ENCODE measurements around the gene PDE5A.
"Not testable (repeated sequence)": the region's sequence is repeated elsewhere in the genome, so short reads cannot be mapped to it uniquely, and the experiment has no call there.

Gene PDE5A

DNA sequence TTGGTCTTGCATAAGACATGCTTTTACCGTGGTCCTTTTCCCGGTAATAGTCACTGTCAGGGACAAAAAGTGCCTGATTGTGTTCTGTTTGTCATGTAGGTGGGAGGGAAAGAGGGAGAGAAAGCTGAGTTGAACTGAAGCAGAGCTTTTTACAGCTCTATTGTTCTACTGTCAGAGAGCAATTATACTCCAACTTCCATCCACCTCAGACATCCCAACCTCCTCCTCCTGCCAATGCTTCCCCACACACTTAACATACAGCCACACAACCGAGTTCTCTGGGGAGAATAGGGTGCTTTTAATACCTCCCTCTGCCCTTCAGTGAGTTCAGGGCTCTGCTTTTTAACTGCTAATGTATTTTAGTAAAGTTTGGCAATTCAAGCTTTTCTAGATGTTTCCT, 159.6 kb downstream of the PDE5A start:
- DNase-seq = not testable (repeated sequence)

DNA sequence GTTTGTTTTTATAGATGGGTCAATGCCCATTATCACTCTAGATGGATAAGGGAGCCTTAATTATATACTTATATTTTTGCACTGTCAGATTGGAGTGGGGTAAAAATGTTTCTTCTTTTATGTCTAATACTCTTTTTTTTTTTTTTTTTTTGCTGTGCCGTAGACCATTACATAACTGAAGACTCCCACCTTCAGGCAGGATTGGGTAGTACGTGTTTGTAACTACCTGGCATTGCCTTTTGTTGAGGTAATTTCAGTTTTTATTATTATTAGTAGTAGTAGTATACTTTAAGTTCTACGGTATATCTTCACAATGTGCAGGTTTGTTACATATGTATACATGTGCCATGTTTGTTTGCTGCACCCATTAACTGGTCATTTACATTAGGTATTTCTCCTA, 165.9 kb downstream of the PDE5A start:
- DNase-seq = peak; percentile 4 to 12

DNA sequence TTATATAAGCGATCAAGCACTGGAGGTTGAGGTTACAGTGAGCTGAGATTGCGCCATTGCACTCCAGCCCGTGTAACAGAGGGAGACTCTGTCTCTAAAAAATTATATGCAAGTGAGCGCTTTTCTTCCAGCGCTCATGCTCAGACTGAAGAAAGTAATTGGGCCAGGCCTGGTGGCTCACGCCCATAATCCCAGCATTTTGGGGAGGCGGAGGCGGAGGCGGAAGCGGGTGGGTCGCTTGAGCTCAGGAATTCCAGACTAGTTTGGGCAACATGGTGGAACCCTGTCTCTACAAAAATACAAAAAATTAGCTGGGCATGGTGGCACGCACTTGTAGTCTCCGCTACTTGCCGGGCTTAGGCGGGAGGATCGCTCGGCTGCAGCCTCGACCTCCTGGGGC, 172.9 kb downstream of the PDE5A start:
- DNase-seq = not testable (repeated sequence)

DNA sequence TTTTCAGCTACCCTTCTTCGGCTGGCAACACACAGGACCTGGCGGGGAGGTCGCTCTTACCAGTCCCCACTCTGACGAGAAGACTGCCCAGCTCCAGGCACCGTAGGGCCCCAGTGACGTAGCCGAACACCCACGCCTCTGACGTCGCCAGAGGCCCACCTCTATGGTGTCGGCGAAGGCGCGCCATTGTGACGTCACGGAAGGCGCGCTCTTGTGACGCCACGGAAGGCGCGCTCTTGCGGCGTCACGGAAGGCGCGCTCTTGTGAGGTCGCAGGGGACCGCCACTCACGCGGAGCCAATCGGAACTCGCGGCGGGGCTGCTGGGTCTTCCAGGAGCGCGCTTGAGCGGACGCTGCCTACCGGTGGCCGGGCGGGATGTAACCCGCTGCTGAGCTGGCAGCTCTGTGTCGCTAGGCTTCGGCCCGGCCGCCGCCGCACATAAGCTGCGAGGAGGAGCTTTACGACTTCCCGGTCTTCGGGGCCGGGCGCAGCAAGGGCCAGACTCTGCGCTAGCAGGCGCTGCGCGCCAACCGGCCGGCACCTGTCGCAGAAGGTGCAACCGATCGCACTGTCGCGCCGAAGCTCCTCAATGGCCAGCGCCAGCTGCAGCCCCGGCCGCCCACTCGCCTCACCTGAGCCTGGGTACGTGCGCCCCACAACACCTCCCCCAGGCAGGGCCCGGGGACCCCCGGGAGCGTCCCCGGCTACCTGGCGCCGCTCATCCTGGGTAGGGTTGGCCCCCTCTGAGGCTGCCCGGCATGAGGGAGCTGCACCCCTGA, 173.9 kb downstream of the PDE5A start:
- peak; percentile 93 to 99 for DNase-seq

DNA sequence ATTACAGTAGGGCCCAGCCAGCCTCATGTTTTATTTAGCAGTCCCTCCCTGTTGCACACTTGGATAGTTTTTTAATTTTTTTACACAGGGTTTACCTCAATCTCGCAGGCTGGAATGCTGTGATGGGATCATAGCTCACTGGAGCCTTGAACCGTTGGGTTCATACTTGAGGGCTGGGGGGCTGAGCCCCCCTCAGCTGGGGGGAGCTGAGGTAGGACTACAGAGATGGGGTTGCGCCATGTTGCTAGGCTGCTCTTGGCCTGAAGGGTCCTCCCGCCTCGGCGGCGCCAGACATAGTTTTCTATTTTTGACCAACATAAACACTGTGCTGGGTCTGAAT, 174.5 kb downstream of the PDE5A start:
- DNase-seq = not testable (repeated sequence)

DNA sequence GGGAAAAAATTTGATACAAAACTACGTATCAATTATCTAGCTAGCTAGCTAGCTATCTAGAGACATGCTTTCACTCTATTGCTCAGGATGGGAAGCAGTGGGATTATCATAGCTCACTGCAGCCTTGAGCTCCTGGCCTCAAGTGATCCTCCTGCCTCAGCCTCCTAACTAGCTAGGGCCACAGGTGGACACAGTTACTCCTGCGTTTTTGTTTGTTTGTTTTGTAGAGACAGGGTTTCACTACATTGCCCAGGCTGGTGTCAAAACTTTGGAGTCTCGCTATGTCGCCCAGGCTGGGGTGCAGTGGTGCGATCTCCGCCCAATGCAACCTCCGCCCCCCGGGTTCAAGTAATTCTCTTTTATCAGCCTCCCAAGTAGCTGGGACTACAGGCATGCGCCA, 175.3 kb downstream of the PDE5A start:
- DNase-seq = not testable (repeated sequence)

DNA sequence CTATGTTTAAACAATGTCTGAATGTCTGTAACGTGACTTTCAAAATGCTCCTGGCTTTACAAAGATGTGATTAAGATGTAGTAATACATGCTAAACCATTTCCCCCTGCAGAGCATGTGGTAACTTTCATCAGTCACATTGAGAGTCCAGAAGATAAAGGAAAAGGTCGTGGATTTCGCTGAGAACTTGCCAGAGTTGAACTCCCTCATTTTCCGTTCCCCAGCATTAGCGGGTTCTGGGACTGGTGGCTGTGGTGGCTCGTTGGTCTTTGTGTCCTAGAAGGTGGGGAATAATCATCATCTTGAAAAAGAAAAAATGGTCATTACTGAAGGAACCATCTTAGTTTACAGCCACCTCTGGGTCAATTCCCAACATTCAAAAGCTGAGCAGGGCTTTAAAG, 178.8 kb downstream of the PDE5A start:
- not testable (repeated sequence) for DNase-seq
